ENCODE results near the gene AIFM2.
A peak's percentile ranks its signal among the peaks of the same experiment; 100 is the strongest.

The AIFM2 gene

GRCh38 chr10:70067586-70067985 lies 65.0 kb downstream of the AIFM2 start:
- H3K27me3 Mint-ChIP-seq, result no peaks in the 10 kb centered on the region
- no peak overlapping the region for H3K4me3 Mint-ChIP-seq
- H3K9me3 Mint-ChIP-seq, result no peaks in the 10 kb centered on the region
- H3K27ac Mint-ChIP-seq, result no peak overlapping the region
- no peaks in the 10 kb centered on the region for H3K4me1 Mint-ChIP-seq
- H3K36me3 Mint-ChIP-seq, result no peaks in the 10 kb centered on the region

GRCh38 chr10:70066190-70066589 lies 66.4 kb downstream of the AIFM2 start:
- Mint-ChIP-seq H3K4me3 (no peak overlapping the region), H3K36me3 (no peaks in the 10 kb centered on the region), H3K27ac (no peak overlapping the region), H3K27me3 (no peaks in the 10 kb centered on the region), H3K4me1 (no peaks in the 10 kb centered on the region), H3K9me3 (no peaks in the 10 kb centered on the region)

- Mint-ChIP-seq H3K4me3 (no peak overlapping the region), H3K36me3 (no peaks in the 10 kb centered on the region), H3K9me3 (no peaks in the 10 kb centered on the region), H3K27me3 (no peaks in the 10 kb centered on the region), H3K4me1 (no peaks in the 10 kb centered on the region), H3K27ac (no peak overlapping the region)
Measured at GRCh38 chr10:70064486-70064885, 68.1 kb downstream of the AIFM2 start.

GRCh38 chr10:70063418-70064098 lies 69.1 kb downstream of the AIFM2 start:
- H3K27ac Mint-ChIP-seq, result peak overlapping the region; percentile 15
- H3K4me1 Mint-ChIP-seq, result no peaks in the 10 kb centered on the region
- H3K4me3 Mint-ChIP-seq, result no peak overlapping the region

More at GRCh38 chr10:70063418-70064098, 69.1 kb downstream of the AIFM2 start:
- no peaks in the 10 kb centered on the region for H3K9me3 Mint-ChIP-seq
- no peaks in the 10 kb centered on the region for H3K36me3 Mint-ChIP-seq
- H3K27me3 Mint-ChIP-seq, result no peaks in the 10 kb centered on the region

Measured in activated naive CD4-positive, alpha-beta T cell treated with anti-CD3 and anti-CD28 coated beads, Interleukin-2, amount 50 U/mL, for 24 hours (primary cell).